ENCODE measurements around the gene CATSPERD.

Gene CATSPERD

GRCh38 chr19:5719961-5720790, at the start of gene CATSPERD, which contains the start of gene LONP1:
TSS of gene CATSPERD (plus strand) at chr19:5720637. CDS start at chr19:5720738, 101 bp downstream.
TSS of gene LONP1 (minus strand) at chr19:5720146. CDS start at chr19:5720132, 14 bp downstream.
- DNase-seq (ENCODE audit: low read depth), result peak; percentile 96

GRCh38 chr19:5671600-5671999, 48.8 kb upstream of the CATSPERD start:
- DNase-seq (ENCODE audit: low read depth), result no peak

GRCh38 chr19:5672708-5673459, 47.6 kb upstream of the CATSPERD start:
- DNase-seq (ENCODE audit: low read depth), result no peak

DNA sequence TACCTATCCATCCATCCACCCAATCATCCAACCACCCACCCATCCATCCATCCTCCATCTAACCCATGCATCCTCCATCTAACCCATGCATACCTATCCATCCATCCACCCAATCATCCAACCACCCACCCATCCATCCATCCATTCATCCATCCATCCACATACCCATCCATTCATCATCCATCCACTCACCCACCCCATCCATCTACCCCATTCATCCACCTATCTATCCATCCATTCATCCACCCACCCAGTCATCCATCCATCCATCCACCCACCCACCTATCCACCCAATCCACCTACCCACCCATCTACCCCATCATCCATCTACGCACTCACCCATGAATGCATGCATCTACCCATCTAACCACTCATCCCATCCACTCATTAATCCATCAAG, 46.7 kb upstream of the CATSPERD start:
- no peak for DNase-seq (ENCODE audit: low read depth)

DNA sequence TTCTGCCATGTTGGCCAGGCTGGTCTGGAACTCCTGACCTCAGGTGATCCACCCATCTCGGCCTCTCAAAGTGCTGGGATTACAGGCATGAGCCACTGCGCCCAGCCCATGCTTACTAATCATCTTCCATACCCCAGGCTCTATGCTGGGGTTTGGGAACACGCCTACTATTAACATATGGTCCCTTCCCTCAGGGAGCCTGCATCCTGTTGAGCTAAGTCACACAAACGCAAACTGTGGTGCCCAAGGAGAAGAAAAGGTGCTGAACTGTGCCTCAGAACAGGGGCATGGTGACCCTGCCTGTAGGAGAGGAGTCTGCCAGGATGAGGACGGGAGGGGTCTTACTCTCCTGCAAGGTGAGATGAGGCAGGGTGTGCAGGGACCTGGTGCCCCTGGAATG, 45.7 kb upstream of the CATSPERD start:
- DNase-seq (ENCODE audit: low read depth), result no peak

- DNase-seq (ENCODE audit: low read depth), result no peak
Observed at GRCh38 chr19:5676105-5676771, 44.2 kb upstream of the CATSPERD start.

DNA sequence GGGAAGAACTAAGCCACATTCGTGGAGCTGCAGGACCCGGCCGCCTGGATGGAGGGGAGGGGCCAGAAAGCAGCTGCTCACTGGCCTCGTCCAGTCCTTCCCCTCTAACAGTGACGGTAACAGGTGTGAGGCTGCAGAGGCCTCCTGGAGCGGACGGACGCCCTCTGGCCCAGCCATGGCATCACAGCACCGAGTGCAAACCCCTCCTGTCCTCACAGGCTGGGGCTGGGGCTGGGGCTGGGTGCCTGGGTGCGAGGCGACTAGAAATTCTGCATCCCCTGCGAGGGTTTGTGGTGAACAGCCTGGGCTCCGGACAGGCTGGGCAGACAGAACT, 43.7 kb upstream of the CATSPERD start:
- no peak for DNase-seq (ENCODE audit: low read depth)

DNA sequence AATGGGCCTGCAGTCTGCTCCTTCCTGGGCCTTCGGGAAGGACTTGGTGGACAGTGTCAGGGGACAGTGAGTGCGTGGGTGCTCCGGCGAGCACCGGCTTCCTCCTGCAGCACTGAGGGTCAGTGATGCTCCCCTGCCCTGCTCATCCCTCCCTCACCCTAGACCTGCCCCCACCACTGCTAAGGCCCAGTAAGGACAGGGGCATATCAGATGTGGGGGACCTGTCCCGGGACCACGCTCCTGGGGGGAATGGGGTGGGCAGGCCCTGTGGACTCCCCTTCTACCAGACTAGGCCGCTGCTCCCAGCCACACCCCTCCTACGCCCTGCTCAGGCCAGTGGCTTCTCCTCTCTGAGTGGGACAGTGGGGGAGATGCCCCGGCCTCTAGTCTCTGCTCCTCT, 43.3 kb upstream of the CATSPERD start:
- no peak for DNase-seq (ENCODE audit: low read depth)

- DNase-seq (ENCODE audit: low read depth), result no peak
Observed at GRCh38 chr19:5677580-5677979, 42.9 kb upstream of the CATSPERD start.

GRCh38 chr19:5678071-5678718, 42.2 kb upstream of the CATSPERD start:
- no peak for DNase-seq (ENCODE audit: low read depth)

GRCh38 chr19:5679289-5680083, 41.0 kb upstream of the CATSPERD start:
- no peak for DNase-seq (ENCODE audit: low read depth)

DNA sequence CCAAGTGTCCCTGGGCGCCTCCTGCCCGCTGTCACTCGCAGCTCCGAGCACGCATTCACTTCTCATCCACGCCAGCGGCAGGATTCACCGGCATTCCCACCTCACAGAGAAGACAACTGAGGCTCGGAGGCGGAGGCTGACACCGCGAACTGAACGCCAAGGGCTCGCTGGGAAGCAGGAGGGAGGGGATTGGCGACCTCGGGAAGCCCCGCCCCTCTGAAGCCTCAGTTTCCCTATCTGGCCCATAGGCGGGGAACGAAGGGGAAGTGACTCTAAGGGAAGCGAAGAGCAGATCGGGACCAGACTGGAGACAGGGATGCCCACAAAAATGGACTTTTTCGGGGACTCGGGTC, 40.4 kb upstream of the CATSPERD start:
- no peak for DNase-seq (ENCODE audit: low read depth)

- DNase-seq (ENCODE audit: low read depth), result peak; percentile 95
Observed at GRCh38 chr19:5680437-5681368, 39.7 kb upstream of the CATSPERD start, which contains the start of the genes HSD11B1L and MICOS13. TSS of gene HSD11B1L (plus strand) at chr19:5681027. CDS start at chr19:5684833, 3,806 bp downstream. TSS of gene MICOS13 (minus strand) at chr19:5680516. CDS start at chr19:5680486, 30 bp downstream.

DNA sequence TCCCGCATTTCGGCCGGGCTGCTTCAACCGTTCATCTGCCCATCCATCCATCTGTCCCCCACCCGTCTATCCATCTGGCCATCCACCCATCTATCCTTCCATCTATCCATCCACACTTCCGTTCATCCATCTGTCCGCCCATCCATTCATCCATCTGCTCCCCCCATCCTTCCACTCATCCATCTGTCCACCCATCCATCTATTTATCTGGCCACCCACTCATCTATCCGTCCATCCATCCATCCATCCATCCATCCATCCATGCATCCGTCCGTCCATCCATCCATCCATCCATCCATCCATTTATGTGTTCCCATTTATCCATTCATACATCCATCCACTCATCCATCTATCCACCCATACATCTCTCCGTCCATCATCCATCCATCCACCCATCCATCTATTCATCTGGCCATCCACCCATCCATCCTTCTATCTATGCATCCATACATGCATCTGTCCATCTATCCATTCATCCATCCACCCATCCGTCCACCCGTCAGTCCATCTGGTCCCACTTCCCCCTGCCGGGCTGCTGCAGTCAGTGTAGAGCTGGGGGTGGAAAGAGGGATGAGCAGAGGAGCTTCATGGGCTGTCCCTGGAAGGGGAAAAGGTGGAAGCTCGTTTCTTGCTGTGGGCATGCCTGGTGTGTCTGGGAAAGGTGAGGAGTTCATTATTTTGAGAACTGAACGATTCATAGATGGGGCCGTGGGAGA, 38.9 kb upstream of the CATSPERD start:
- DNase-seq (ENCODE audit: low read depth), result no peak

DNA sequence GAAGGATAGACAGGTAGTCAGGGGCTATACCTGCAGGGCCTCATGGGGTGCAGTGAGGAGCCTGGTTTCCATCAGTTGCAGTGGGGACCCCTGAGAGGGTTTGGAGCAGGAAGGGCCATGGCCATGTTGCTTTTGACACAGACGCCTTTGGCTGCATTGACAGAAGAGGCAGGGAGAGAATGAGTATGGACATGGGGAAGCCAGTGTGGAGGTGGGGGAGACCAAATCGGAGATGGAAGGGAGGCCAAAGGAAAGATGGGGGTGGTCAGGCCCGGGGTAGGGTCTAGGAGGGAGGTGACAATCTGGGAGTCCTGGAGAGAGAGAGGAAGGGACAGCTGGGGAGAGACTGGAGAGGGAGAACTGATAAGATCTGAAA, 38.3 kb upstream of the CATSPERD start:
- no peak for DNase-seq (ENCODE audit: low read depth)

DNA sequence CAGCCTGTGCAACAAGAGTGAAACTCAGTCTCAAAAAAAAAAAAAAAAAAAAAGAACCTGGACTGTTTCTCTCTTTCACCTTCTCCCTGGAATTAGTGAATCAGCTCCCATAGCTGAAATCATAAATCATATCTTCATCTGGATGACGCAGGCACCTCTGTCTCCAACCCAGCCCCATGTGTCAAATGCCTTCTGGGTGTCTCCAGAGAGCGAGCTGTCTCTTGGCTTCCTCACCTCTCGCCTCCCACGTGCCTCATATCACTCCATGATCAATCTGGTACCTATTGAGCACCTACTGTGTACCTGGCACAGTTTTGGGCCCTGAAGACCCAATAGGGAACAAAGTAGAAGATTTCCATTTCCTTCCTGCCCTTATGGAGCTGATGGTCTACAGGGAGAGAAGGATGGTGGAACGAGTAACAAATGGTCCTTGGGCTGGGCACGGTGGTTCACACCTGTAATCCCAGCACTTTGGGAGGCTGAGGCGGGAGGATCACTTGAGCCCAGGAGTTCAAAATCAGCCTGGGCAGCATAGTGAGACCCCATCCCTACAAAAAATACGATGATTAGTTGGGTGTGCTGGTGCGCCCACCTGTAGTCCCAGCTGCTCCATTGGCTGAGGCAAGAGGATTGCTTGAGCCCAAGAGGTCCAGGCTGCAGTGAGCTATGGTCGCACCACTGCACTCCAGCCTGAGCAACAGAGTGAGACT, 37.1 kb upstream of the CATSPERD start:
- DNase-seq (ENCODE audit: low read depth), result no peak

DNA sequence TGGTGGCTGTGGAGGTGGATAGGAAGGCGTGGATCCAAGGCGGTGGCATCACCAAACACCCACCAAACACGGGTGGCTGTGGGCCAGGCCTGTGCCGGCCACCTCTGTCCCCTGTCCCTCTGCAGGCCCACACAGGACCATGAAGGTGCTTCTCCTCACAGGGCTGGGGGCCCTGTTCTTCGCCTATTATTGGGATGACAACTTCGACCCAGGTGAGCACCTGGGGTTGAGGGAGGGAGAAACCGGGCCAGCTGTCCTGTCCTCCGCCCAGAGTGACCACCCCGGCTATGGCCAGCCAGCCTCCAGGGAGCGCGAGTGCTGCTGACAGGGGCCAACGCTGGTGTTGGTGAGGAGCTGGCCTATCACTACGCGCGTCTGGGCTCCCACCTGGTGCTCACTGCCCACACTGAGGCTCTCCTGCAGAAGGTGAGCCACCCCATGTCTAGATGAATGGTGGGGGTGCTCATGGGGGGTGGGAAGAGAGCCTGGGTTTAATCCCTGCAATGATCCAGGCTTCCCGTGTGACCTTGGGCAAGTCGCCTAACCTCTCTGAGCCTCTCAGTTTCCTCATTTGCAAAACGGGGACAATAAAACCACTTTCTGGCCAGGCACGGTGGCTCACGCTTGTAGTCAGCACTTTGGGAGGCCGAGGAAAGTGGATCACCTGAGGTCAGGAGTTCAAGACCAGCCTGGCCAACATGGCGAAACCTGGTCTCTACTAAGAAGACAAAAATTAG, 35.6 kb upstream of the CATSPERD start:
- DNase-seq (ENCODE audit: low read depth), result no peak

DNA sequence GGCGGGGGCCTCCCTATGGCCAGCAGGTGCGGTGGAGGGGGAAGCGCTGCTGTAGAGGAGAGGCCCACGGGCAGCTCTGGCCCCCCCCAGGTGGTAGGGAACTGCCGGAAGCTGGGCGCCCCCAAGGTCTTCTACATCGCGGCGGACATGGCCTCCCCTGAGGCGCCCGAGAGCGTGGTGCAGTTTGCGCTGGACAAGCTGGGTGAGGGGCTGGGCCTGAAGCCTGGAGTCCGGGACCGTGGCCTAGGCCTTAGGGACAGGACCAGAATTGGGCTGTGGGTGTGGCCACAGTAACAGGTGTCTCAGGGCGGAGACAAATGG, 34.2 kb upstream of the CATSPERD start:
- DNase-seq (ENCODE audit: low read depth), result no peak

Data from stimulated activated CD8-positive, alpha-beta memory T cell treated with anti-CD3 and anti-CD28 coated beads, Interleukin-4, amount 100 ng/mL, for 24 hours (primary cell).